ENCODE data around the gene C5. TPM values are rescaled to one million over a fixed set of nuclear protein-coding genes. Genes with fewer than 3 reads are reported as not detected.

C5 gene
- polyA plus RNA-seq, 1 of the 3 experiments (the other 2 are of a cell fraction) = 1.8 TPM

DNA sequence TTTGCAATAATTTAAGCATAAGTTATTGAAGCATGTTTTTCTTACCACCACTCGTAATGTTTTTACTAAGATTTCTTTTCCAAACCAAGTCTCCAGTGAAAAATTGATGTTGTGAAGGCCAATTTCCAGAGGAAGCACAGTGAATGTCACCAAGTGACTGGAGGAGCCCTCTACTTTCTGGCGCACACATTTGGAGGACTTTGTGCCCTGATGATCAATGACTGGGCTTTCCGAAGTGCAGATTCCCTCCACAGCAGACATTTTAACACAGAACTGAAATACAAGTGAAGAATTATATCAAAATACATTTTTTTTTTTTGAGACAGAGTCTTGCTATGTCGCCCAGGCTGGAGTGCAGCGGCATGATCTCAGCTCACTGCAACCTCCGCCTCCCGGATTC, 52.6 kb downstream of the C5 start (continued):
- TF ChIP-seq USF1 (IDR thresholded peaks at IDR 0.05; ENCODE audit: borderline replicate concordance, low read depth) (no peak), SMC3 (IDR thresholded peaks at IDR 0.05; ENCODE audit: low read depth, low read length) (no peak), YY1 (IDR thresholded peaks at IDR 0.05; ENCODE audit: low read depth) (no peak), ELF1 (IDR thresholded peaks at IDR 0.05) (no peak), NFIC (IDR thresholded peaks at IDR 0.05; ENCODE audit: borderline replicate concordance) (no peak)

- 62% methylated on average over 3 of the region's 3 CpGs for WGBS (ENCODE audit: low lambda C conversion rate)
- ChIA-PET CTCF (no interaction called here), POLR2A (no interaction called here)
- Histone ChIP-seq H3K9me3 (no peaks in the 10 kb centered on the region), H2AFZ (ENCODE audit: low read depth) (no peak overlapping the region), H3K4me2 (no peak overlapping the region), H3K27ac (ENCODE audit: low read depth in 2 of 2, low read length in 1 of 2) (no peak overlapping the region), H3K4me3 (ENCODE audit: low read depth in 2 of 2, low read length in 1 of 2) (no peak overlapping the region), H3K79me2 (ENCODE audit: insufficient read depth) (no peaks in the 10 kb centered on the region), H3K9me2 (no peaks in the 10 kb centered on the region), H4K20me1 (ENCODE audit: insufficient read depth) (no peaks in the 10 kb centered on the region), H3K36me3 (replicated peaks in 1 of 2; ENCODE audit: control insufficient read depth in 1 of 2, insufficient read depth in 2 of 2, low read length in 1 of 2) (peaks cover 4 to 7% of the 10 kb centered on the region in 2 experiments), H3K27me3 (ENCODE audit: insufficient read depth) (no peaks in the 10 kb centered on the region), H3K4me1 (ENCODE audit: control insufficient read depth in 1 of 2, insufficient read depth in 2 of 2, low read depth in 1 of 2, low read length in 1 of 2) (no peaks in the 10 kb centered on the region), H3K9ac (no peak overlapping the region), H3F3A (replicated peaks; ENCODE audit: insufficient read depth) (peaks cover 6% of the 10 kb centered on the region)
- DNase-seq = no peak
- TF ChIP-seq IRF3 (IDR thresholded peaks at IDR 0.05; ENCODE audit: low read depth, low read length) (no peak), YY1 (IDR thresholded peaks at IDR 0.05; ENCODE audit: low read depth) (no peak), EP300 (IDR thresholded peaks at IDR 0.05; ENCODE audit: borderline replicate concordance in 1 of 2, low read depth in 1 of 2, low read length in 1 of 2) (no peak), USF1 (IDR thresholded peaks at IDR 0.05; ENCODE audit: borderline replicate concordance, low read depth) (no peak), GATA2 (CRISPR knock-in tag; IDR thresholded peaks at IDR 0.05) (no peak), NFIC (IDR thresholded peaks at IDR 0.05; ENCODE audit: borderline replicate concordance) (no peak), SIN3A (IDR thresholded peaks at IDR 0.05; ENCODE audit: borderline replicate concordance, low read depth, low read length) (no peak), RXRA (IDR thresholded peaks at IDR 0.05; ENCODE audit: borderline replicate concordance, low read depth) (no peak), FOXM1 (IDR thresholded peaks at IDR 0.05; ENCODE audit: low read depth) (no peak), CHD2 (IDR thresholded peaks at IDR 0.05; ENCODE audit: low read length, partially characterized antibody) (no peak), POLR2AphosphoS5 (IDR thresholded peaks at IDR 0.05; ENCODE audit: low read depth, low read length) (no peak), NRF1 (IDR thresholded peaks at IDR 0.05; ENCODE audit: low read depth, low read length) (no peak)
- TF ChIP-seq, protein P1, sequence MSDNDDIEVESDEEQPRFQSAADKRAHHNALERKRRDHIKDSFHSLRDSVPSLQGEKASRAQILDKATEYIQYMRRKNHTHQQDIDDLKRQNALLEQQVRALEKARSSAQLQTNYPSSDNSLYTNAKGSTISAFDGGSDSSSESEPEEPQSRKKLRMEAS (IDR thresholded peaks at IDR 0.05; ENCODE audit: low read depth) = no peak
Observed at GRCh38 chr9:120996409-120996808, 53.7 kb downstream of the C5 start.

All from SK-N-SH (cell line).